Testis (tissue), 5 donors: ENCODE data around the gene MAP7D1. TPM values are rescaled to one million over a fixed set of nuclear protein-coding genes. Genes with fewer than 3 reads are reported as not detected.
A peak's percentile ranks its signal among the peaks of the same experiment; 100 is the strongest.

Experiments used
- DNase-seq: peaks from one replicate; pipeline ENCODE4 v3.0.0-alpha.2; 2019
- H3K27ac ChIP-seq, 2 donors: fragments of 200-600 bp; sonication (generic); one replicate each; pipeline ENCODE4 v1.5.1; 2019
- H3K27me3 ChIP-seq: fragments of 200-600 bp; sonication (generic); one replicate; pipeline ENCODE4 v1.5.1; 2019
- H3K36me3 ChIP-seq: fragments of 200-600 bp; sonication (generic); one replicate; pipeline ENCODE4 v1.5.1; 2017; ENCODE audit warnings: low read depth; ENCODE audit errors: missing control alignments
- H3K4me1 ChIP-seq: fragments of 200-600 bp; sonication (generic); one replicate; pipeline ENCODE4 v1.5.1; 2019
- H3K4me3 ChIP-seq, 2 donors: fragments of 200-600 bp; sonication (generic); one replicate each; pipeline ENCODE4 v1.5.1; 2017 to 2019
- H3K9me3 ChIP-seq: fragments of 200-600 bp; sonication (generic); one replicate; pipeline ENCODE4 v1.5.1; 2017
- CTCF ChIP-seq, 3 experiments: fragments of 450-650 bp in 2 of 3; fragments of 200-600 bp in 1 of 3; sonication (generic) in 1 of 3; IDR thresholded peaks; one replicate each; pipeline ENCODE4 v1.5.1; 2016 to 2019; ENCODE audit warnings: antibody characterized with exemption in 3 of 3, mild to moderate bottlenecking in 2 of 3, moderate library complexity in 1 of 3
- POLR2A ChIP-seq: fragments of 450-650 bp; IDR thresholded peaks from one replicate; pipeline ENCODE4 v1.6.1; 2017; ENCODE audit warnings: antibody characterized with exemption, mild to moderate bottlenecking, moderate library complexity
- WGBS, 2 donors: methylation state at CpG; one replicate each; pipeline ENCODE4 v1.1.5; 2018; 5-methylcytosine and 5-hydroxymethylcytosine counted together
- intact Hi-C: fragments of 100-400 bp; cut with DNase I; formaldehyde crosslinking; loops from one replicate; pipeline ENCODE4 v1.15.1; 2023; ENCODE audit warnings: low total_unique reads
- long read RNA-seq, 2 donors: transcript quantifications; one replicate each; lab custom pipeline, GENCODE V29; 2026
- polyA plus RNA-seq: library from polyadenylated mRNA; stranded (reverse); fragments of 350-450 nt; fragmentation: Illumina TruSeq; extraction: RNeasy Lipid Tissue Mini Kit (QIAGEN cat#74804); gene quantifications from one replicate; pipeline ENCODE4 v1.2.3, GENCODE V29; 2014; ENCODE audit warnings: low read depth, low replicate concordance; ENCODE audit not compliant: insufficient read depth
- total RNA-seq, 2 donors: library from RNA; depleted of rRNA; stranded (reverse); fragments of >200 nt; gene quantifications; one replicate each; pipeline ENCODE4 v1.2.3, GENCODE V29; 2016

MAP7D1 gene
- total RNA-seq, result 10 to 100 TPM; 45.4 to 59.6 TPM
- 50.2 TPM for polyA plus RNA-seq
- long read RNA-seq, donor 1, partial matches to known transcripts, result 6 of 7 reads
- long read RNA-seq, donor 1, other reads (novel, unspliced or antisense), result 0 of 7 reads
- long read RNA-seq, donor 2, partial matches to known transcripts, result 0 of 2 reads
- long read RNA-seq, donor 2, other reads (novel, unspliced or antisense), result 0 of 2 reads

DNA sequence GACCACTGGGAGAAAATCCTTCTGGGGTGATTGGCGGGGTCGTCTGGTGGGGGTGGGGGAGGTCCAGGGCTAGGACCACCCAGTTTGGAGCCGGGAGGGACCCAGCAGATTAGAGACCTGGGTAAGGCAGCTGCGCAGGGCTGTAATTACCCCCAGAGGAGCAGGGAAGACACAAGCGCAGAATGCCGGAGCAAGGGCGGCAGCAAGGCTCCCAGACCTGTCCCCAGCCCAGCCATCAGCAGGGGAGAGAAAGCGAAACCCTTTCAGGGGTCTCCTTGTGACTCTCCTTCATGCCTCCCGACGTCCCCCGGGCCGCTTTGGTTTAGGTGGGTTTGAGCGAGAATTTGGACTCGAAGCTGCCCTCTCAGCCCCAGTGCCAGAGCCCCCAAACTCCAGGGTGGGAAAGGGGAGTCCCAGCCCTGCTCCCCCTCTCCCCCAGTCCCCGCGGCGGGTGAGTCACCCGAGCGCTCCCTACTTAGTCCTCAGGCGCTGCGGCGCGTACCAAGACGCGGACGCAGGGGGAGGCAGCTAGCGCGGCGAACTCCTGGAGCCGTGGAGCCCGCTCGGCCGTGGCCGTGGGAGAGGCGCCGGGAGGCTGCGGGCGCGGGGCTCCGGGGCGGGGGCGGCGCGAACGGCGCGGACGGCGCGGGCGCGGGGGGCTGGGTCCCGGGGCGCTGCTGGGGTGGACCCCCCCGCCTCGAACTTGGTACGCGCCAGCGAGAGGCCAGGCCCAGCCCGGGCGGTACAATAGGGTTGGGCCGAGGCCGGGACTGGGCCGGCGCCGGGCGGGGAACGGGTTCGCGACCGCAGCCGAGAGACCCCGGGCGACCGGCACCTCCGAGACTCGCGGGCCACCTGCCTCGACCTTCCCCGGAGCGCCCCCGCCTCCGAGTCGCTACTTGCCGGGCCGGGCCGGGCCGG is at the start of gene MAP7D1:
Gene MAP7D1, plus strand, starts transcription at position 753 of the 921 bp plus-strand sequence. CDS start 258 bp downstream, outside the sequence.
- peaks cover 57% of the 10 kb centered on the region for H3K4me1 ChIP-seq
- peak within 1 kb of the TSS; percentile 97 to 99 for H3K27ac ChIP-seq
- peak; percentile 86 for DNase-seq
- WGBS, 2 donors, result 0 to 1% methylated on average over 14 to 28 of the region's 88 CpGs
- no peaks in the 10 kb centered on the region for H3K9me3 ChIP-seq
- peak within 1 kb of the TSS; percentile 93 to 100 for H3K4me3 ChIP-seq
- H3K36me3 ChIP-seq, result no peaks in the 10 kb centered on the region
- no peak for TF ChIP-seq POLR2A
- TF ChIP-seq CTCF (IDR thresholded peaks at IDR 0.05), result no peak
- H3K27me3 ChIP-seq, result no peaks in the 10 kb centered on the region
- intact Hi-C loops, result loop anchor here (10.0 kb wide), 1 partner anchor 129 kb away; no protein-coding TSS in a partner anchor

DNA sequence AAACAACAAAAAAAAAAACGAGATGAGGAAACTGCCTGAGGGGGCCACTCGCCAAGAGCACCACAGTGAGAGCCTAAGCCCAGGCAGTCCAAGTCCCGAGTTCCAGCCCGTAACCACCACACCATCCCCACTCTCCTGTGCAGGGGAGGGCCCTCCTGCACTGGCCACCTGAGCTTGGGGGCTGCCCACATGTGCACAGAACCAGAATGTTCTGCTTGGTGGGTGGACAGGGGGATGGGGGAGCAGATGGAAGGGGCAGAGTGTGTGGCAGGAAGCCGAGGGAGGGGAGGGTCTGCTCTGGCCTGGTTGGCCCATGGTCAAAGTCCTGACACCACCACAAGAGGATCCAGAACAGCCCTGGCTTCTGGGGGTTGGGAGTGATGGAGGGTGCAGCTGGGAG is 49.7 kb upstream of the MAP7D1 start:
- TF ChIP-seq POLR2A (no peak), CTCF (IDR thresholded peaks at IDR 0.05) (no peak)
- no peak for DNase-seq
- intact Hi-C loops, result no loop called here
- WGBS, 2 donors, result 59 to 62% methylated on average over 5 of the region's 5 CpGs
- Histone ChIP-seq H3K36me3 (no peaks in the 10 kb centered on the region), H3K4me1 (no peaks in the 10 kb centered on the region), H3K4me3 (no peak overlapping the region), H3K9me3 (no peaks in the 10 kb centered on the region), H3K27me3 (no peaks in the 10 kb centered on the region), H3K27ac (no peak overlapping the region)

- TF ChIP-seq POLR2A, result no peak
- TF ChIP-seq CTCF (IDR thresholded peaks at IDR 0.05), result no peak
- Histone ChIP-seq H3K4me1 (no peaks in the 10 kb centered on the region), H3K27ac (no peak overlapping the region), H3K27me3 (no peaks in the 10 kb centered on the region), H3K9me3 (no peaks in the 10 kb centered on the region), H3K4me3 (no peak overlapping the region), H3K36me3 (no peaks in the 10 kb centered on the region)
- WGBS, 2 donors, result 90 to 96% methylated on average over 9 of the region's 9 CpGs
- intact Hi-C loops, result no loop called here
- no peak for DNase-seq
These were observed 48.6 kb upstream of the MAP7D1 start for GRCh38 chr1:36107394-36107793.

GRCh38 chr1:36108314-36108713 is 47.6 kb upstream of the MAP7D1 start:
- no peak for DNase-seq

More at GRCh38 chr1:36108314-36108713, 47.6 kb upstream of the MAP7D1 start:
- no peaks in the 10 kb centered on the region for H3K27me3 ChIP-seq
- intact Hi-C loops, result no loop called here
- no peak for TF ChIP-seq POLR2A
- TF ChIP-seq CTCF (IDR thresholded peaks at IDR 0.05), result no peak
- no peaks in the 10 kb centered on the region for H3K4me1 ChIP-seq
- 88 to 91% methylated on average over 13 to 14 of the region's 14 CpGs for WGBS, 2 donors
- H3K27ac ChIP-seq, result no peak overlapping the region
- H3K4me3 ChIP-seq, result no peak overlapping the region
- H3K9me3 ChIP-seq, result no peaks in the 10 kb centered on the region
- no peaks in the 10 kb centered on the region for H3K36me3 ChIP-seq
